TTC549 (cell line): Measurements from ENCODE around the gene CRYBG1.

Source experiments
- FAIRE-seq: peaks from 2 replicates; lab custom pipeline; 2012; peaks lifted over from hg19 to GRCh38; lab: Jason Lieb, UNC

CRYBG1 gene

DNA sequence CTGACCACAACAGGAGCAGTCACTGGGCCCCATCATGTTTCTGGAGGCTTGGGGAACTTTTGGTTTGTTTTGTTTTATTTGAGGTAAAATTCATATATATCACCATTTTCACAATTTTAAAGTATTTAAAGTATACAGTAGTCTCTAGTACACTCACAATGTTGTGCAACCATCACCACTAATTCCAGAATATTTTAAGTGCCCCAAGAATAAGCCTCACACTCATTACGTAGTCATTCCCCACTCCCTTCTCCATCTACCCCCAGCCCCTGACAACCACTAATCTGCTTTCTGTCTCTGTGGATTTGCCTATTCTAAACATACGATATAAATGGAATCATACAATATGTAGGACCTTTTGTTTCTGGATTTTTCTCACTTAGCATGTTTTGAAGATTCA lies 239.8 kb downstream of the CRYBG1 start:
- no peak for FAIRE-seq

DNA sequence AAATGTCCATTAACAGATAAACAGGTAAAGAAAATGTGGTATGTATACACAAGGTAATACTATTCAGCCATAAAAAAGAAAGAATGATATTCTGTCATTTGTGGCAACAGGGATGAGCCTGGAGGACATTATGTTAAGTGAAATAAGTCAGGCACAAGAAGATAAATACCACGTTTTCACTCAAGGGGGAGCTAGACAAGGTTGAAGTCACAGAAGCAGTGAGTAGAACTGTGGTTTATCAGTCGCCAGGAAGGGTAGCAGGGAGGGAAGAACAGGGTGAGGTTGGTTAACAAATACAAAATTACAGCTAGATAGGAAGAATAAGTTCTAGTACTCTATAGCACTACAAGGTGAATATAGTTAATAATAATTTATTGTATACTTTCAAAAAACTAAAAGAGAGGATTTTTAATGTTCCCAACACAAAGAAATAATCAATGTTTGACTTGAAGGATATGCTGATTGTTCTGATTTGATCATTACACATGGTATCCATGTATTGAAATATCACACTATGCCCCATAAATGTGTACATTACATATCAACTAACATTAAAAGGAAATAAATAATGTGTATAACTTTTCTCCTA lies 247.7 kb downstream of the CRYBG1 start:
- FAIRE-seq, result peak; percentile 62

DNA sequence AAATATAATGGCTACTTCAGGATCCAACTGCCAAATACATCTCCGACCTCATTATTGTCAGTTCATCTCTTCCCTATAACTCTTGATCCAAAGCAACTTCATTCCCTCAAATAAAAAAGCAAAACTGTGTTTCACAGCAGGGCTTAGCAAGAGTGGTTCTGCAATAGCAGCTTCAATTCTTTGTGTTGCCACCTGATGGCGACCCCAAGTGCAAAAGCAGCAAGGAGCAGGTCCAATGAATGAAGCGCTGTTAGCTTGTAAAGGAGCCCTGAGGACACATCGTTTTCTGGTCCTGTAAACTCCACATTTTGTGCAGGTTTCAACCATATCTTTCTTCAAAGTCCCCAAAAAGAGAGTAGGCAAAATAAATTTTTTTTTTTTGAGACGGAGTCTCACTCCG lies 249.2 kb downstream of the CRYBG1 start:
- FAIRE-seq, result no peak

DNA sequence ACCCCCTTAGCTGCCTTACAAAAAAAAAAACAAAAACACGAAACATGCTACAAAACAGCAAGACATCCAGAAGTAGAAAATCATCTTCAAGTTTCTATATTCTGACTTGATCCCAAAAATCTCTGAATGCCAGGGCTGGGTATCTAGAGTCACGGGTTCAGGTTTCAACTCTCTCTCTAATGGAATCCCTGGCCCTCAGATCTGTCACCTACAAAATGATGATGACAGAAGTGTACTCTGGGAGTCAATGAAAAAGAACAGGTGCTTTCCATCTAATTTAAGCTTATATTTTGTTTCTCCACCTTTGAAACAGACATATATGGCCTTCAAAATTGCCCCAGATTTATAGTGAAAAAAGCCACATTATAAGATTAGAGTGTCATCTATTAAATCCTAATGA lies 250.5 kb downstream of the CRYBG1 start:
- no peak for FAIRE-seq

DNA sequence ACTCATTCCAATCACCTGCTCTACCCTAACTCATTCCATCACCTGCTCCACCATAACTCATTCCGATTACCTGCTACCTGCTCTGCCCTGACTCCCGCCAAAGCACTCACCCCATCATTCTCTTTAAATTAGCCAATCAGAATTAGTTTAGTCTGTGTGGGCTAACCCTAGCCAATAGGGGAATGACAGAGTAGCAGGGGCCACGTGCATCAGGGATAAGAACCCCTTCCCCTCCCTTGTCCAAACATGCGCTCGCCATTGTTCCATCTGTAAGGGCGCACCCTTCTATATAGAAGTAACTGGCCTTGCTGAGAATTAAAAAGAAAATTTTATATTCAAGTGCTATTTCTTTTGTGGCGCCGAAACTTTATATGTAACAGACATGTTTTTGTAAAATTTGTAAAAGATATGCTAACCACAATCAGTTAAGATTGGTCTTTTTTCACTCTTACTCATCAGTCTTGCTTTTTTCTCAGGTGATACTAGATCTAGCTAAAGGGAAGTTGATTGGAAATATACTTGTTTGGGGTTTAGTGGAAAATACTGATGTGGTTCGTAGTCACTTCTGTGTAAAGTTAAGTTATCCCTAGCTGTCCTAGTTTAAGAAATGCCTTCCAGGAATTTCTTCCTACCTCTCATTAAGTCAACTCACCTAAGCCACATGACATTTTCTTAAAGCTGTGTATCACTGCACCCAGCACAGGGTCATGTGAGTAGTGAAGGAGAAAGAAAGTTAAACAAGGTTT lies 252.3 kb downstream of the CRYBG1 start:
- FAIRE-seq, result no peak

DNA sequence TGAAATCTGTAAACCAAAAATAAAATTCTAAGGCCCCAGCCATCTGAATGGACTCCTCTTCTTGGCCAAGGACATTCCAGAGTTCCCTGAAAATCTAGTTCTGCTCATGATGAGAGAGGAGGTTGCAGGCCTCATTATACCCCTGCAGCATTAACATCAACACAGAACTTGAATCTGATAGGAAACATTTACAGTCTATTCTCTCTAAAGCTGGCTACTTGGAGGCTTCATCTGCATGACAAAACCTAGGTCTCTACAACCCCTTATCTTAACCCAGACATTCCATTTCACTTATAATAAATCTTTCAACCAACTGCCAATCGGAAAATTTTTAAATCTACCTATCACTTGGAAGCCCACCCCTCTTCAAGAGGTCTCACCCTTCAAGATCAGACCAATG lies 253.1 kb downstream of the CRYBG1 start:
- FAIRE-seq, result no peak

DNA sequence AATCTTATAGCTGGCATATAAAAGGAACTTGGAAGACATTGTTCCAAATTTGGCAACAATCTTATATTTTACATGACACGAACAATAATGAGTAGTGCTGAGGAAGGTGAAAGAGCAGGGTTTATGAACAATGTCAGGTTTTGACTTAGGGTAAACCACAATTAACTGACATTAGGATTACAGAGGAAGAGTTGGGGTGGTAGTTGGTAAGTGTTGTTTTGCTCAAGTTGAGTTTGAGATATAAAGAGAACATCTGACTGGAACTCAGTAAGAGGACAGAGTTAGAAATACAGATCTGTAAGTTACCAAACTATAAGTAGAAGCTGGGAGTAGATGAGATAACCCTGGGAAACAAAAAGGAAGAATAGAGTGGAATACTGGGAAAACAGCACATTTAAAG lies 253.6 kb downstream of the CRYBG1 start:
- no peak for FAIRE-seq

DNA sequence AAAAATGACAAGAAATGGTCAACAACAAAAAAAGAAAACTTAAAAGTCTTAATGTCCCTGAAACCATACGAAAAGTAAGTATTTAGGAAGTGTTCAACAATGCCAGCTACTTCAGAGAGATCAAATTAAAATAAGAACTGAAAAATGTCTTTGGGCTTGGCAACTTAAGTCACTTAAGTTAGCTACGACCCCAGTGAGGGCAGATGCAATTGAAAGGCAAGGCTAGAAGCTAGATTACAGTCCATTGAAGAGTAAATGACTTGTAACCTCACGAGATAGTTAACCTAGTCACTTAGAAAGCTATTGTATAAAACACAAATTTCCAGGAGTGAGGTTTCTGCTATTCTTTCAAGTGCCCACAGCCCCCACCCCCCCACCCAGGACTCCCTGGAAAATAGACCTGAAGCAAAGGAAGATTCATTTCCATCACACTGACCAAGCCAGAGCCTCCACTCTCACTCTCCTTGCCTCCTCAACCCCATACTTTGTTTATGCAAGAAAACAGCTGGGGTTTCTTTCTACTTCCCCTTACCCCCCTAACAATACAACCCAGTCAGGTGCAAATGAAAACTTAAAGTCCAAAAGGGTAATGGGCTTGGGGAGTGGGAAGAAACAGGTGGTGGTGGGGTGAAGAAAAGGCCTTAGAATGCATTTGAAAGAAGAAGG lies 254.2 kb downstream of the CRYBG1 start:
- no peak for FAIRE-seq

DNA sequence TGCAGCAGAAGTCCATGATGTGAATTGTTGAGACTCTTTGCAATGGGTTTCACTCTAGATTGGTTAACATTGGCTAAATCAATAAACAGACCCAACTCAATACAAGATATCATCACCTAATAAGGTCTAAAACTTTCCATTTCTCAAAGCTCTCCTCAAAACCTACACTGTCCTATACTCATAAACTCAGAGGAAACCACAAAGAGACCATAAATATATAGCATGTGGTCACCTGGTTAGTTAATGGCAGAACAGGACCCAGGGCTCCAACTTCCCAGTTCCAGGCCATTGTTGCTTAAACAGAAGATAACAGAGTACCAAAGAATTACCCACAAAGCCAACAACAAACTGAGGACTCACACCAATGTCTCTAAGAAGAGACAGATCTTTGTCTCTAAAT lies 256.8 kb downstream of the CRYBG1 start:
- no peak for FAIRE-seq

DNA sequence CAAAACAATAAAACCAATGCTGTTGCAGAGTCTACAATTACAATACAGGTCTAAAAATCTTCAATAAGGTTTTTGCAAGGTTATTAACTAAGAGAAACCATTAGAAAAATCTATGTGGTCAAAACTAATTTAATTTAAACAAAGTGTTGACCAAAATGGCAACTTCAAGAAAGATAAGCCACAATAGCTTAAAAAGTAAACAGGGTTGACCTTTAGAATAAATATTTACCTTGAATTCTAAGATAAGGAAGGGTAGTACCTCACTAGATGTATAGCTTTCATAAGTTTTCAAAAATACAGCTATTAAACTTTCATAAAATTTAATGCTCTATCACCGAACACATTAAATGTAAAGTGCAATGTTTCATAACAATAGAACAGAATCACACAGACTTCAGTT lies 257.3 kb downstream of the CRYBG1 start:
- no peak for FAIRE-seq

DNA sequence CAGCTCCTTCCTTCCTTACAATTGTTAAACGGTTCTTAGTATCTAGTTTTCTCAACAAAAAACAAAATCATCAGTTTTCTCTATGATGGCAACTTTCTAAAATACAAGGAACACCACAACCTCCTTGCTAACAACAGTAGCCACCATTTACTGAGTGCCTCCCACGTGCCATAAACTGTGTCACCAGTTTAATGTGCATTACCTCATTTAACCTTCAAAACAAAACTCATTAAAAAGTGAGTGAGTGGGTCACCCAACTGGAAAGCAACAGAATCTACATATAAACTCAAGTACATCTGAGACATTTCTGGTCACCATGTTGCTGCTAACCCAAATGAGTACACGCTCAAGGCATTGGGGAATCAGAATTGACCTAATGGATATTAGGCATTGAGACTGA lies 257.8 kb downstream of the CRYBG1 start:
- FAIRE-seq, result no peak

DNA sequence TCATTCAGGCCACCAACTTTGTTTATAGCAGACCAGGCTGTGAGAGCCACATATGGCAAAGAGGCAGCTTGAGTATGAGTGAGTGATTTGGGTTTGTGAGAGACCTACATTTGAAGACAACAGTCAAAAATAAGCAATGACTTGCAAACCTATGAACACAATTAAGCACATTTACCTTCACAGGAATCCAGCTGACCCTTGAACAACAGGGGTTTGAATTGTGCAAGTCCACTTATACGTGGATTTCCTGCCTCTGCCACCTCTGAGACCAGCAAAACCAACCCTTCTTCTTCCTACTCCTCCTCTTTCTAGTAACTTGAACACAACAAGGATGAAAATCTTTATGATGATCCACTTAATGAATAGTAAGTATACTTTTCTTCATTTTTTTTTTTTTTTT lies 258.7 kb downstream of the CRYBG1 start:
- no peak for FAIRE-seq

DNA sequence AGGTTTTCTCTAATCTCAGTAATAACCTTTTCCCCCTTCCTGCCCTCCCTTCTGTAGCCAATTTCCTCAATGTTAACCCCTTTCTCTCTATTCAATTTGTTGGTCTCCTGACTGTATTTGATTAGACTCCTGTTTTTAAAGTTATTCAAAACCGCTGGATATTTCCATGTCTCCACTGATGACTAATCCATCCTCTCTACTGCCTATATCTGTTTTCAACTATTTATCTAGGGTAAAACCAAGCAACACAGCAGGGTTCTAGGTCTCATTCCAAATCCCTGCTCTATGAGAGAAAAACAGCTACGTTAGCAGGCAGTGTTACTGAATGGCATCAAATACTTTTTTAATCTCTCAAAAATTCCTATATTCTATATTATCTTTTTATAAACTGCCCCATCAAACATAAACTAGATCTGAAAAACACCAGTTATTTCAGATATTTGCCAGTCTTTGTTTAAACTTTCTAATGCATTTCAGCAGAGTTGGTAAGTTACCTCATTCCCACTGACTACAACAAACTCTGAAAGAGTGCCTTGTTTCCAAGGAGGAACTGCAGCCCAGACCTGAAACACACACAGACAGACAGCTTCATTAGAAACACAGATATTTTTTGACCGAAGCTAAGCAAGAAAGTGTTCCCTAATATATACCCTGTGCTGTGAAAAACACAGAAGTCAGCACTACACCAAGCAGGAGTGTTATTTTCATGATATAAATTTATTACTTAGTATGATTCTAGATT lies 260.6 kb downstream of the CRYBG1 start:
- FAIRE-seq, result no peak
